Peyer's patch (tissue), 4 donors: ENCODE data around the gene TOX2. TPM values are rescaled to one million over a fixed set of nuclear protein-coding genes. Genes with fewer than 3 reads are reported as not detected.

Source experiments
- DNase-seq, 3 donors: peaks; one replicate each; pipeline ENCODE4 v3.0.0-alpha.2; 2017 to 2019
- H3K27ac ChIP-seq, 4 donors: fragments of 200-600 bp; sonication (generic); one replicate each; pipeline ENCODE4 v1.5.1; 2016 to 2019
- H3K27me3 ChIP-seq, 2 donors: fragments of 200-600 bp; sonication (generic); one replicate each; pipeline ENCODE4 v1.5.1; 2019
- H3K36me3 ChIP-seq, 3 donors: fragments of 200-600 bp; sonication (generic); one replicate each; pipeline ENCODE4 v1.5.1; 2016 to 2019
- H3K4me1 ChIP-seq, 4 donors: fragments of 200-600 bp; sonication (generic); one replicate each; pipeline ENCODE4 v1.5.1; 2016 to 2019
- H3K4me3 ChIP-seq, 4 donors: fragments of 200-600 bp; sonication (generic); 1 replicate in 3 of 4; 2 replicates in 1 of 4; pipeline ENCODE4 v1.5.1; 2016 to 2019; ENCODE audit warnings: mild to moderate bottlenecking in 1 of 4
- H3K9me3 ChIP-seq, 4 donors: fragments of 200-600 bp; sonication (generic); one replicate each; pipeline ENCODE4 v1.5.1; 2016 to 2019; ENCODE audit warnings: mild to moderate bottlenecking in 1 of 4
- POLR2A ChIP-seq, 2 donors: fragments of 450-650 bp; IDR thresholded peaks; one replicate each; pipeline ENCODE4 v1.5.1; 2017; ENCODE audit warnings: antibody characterized with exemption in 2 of 2, mild to moderate bottlenecking in 2 of 2, moderate library complexity in 2 of 2
- total RNA-seq, 4 donors: library from RNA; depleted of rRNA; stranded (reverse); fragments of >200 nt; gene quantifications; one replicate each; pipeline ENCODE4 v1.1.0, GENCODE V29; 2016
- TF ChIP-seq, protein P1 (sequence below), 6 experiments: fragments of 450-650 bp in 4 of 6; fragments of 200-600 bp in 2 of 6; sonication (generic) in 1 of 6; IDR thresholded peaks; one replicate each; pipeline ENCODE4 v1.5.1; 2017 to 2019; ENCODE audit warnings: antibody characterized with exemption in 6 of 6, mild to moderate bottlenecking in 3 of 6, moderate library complexity in 1 of 6

Gene TOX2
- total RNA-seq, 4 donors from 2014 or later = 1.9 to 5.8 (median 2.0) TPM

- Histone ChIP-seq H3K9me3 (no peaks in the 10 kb centered on the region), H3K36me3 (no peaks in the 10 kb centered on the region), H3K4me3 (no peak overlapping the region), H3K4me1 (peaks cover 0 to 18% (median 13%) of the 10 kb centered on the region in 4 donors), H3K27me3 (no peaks in the 10 kb centered on the region), H3K27ac (no peak overlapping the region)
- DNase-seq = peak in 1 of 3 donors; percentile 46
- TF ChIP-seq, protein P1, sequence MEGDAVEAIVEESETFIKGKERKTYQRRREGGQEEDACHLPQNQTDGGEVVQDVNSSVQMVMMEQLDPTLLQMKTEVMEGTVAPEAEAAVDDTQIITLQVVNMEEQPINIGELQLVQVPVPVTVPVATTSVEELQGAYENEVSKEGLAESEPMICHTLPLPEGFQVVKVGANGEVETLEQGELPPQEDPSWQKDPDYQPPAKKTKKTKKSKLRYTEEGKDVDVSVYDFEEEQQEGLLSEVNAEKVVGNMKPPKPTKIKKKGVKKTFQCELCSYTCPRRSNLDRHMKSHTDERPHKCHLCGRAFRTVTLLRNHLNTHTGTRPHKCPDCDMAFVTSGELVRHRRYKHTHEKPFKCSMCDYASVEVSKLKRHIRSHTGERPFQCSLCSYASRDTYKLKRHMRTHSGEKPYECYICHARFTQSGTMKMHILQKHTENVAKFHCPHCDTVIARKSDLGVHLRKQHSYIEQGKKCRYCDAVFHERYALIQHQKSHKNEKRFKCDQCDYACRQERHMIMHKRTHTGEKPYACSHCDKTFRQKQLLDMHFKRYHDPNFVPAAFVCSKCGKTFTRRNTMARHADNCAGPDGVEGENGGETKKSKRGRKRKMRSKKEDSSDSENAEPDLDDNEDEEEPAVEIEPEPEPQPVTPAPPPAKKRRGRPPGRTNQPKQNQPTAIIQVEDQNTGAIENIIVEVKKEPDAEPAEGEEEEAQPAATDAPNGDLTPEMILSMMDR (IDR thresholded peaks at IDR 0.05) = no peak
- no peak for TF ChIP-seq POLR2A (IDR thresholded peaks at IDR 0.05)
Observed at GRCh38 chr20:43963233-43963632, 48.6 kb downstream of the TOX2 start.

DNA sequence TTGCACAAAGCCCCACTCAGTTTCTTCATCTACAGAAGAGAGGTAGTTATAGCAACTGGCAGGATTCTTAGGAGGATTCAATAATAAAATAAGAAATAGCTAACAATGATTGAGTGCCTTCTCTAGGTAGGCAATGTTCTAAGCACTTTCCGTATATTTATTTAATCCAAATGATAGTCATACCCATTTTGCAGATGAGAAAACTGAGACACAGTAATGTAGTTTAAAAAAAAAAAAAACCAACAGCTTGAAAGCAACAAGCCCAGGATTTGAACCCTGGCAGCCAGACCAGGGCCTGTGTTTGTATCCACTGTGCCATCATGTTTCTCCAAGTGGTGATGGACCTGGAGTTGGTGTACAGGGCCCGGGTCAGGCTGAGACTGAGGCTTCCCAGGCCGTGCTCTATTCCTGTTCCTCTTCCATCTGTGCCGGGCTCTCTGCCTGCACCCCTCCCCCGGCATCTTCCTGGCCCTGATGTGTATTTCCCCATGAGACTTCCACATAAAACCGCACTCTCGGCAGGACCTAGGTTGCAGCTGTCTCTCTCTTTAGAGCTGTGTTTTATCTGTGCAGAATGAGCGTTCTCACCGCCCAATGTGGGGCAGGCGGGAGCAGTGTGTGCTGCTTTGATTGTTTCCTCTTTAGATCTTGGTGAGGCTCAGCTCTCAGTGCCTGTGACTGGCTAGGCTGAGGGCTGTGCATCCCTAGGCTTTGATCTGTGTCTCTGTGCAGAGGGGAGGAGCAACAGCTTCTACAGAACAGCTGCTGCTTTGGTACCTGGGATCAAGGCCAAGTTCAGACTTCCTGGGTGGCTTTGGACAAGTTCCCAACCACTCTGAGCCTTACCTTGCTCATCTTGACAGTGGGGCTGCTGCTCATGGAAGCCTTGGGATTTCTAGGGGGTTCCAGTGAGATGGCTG lies 49.5 kb downstream of the TOX2 start:
- Histone ChIP-seq H3K27me3 (no peaks in the 10 kb centered on the region), H3K4me3 (no peak overlapping the region), H3K4me1 (peaks cover 0 to 10% (median 7%) of the 10 kb centered on the region in 4 donors), H3K27ac (no peak overlapping the region), H3K36me3 (no peaks in the 10 kb centered on the region), H3K9me3 (no peaks in the 10 kb centered on the region)
- TF ChIP-seq, protein P1 (IDR thresholded peaks at IDR 0.05) = no peak
- TF ChIP-seq POLR2A (IDR thresholded peaks at IDR 0.05) = no peak
- DNase-seq = peak in 2 of 3 donors; percentile 42 to 57

GRCh38 chr20:43968341-43969000 lies 53.8 kb downstream of the TOX2 start:
- DNase-seq = no peak
- Histone ChIP-seq H3K36me3 (no peaks in the 10 kb centered on the region), H3K4me3 (no peak overlapping the region), H3K27me3 (no peaks in the 10 kb centered on the region), H3K4me1 (no peaks in the 10 kb centered on the region), H3K27ac (no peak overlapping the region), H3K9me3 (no peaks in the 10 kb centered on the region)
- TF ChIP-seq, protein P1 (IDR thresholded peaks at IDR 0.05) = no peak
- TF ChIP-seq POLR2A (IDR thresholded peaks at IDR 0.05) = no peak

DNA sequence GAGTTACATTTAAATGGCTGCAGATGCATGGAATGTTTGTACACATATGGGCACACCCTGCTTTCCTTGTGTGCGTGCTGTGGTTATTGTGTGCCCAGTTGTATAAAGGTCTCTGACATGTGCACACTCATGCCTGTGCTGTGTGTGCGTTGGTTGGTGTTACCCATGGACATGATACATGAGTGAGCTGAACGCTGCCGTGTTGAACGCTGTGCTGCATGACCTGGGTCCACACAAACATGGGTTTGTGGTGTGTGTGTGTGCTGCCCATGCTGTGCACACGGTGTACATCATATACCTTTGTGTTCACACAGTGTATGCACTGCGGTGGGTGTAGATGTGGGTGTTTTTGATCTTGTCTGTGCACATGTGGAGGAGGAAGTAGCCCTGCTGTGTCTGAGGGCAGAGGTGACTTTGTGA lies 54.4 kb downstream of the TOX2 start:
- H3K27me3 ChIP-seq = no peaks in the 10 kb centered on the region
- H3K9me3 ChIP-seq = no peaks in the 10 kb centered on the region
- no peak for TF ChIP-seq POLR2A (IDR thresholded peaks at IDR 0.05)
- TF ChIP-seq, protein P1 (IDR thresholded peaks at IDR 0.05) = no peak
- no peak overlapping the region for H3K4me3 ChIP-seq
- H3K4me1 ChIP-seq = no peaks in the 10 kb centered on the region
- DNase-seq = peak in 1 of 3 donors; percentile 36
- H3K27ac ChIP-seq = no peak overlapping the region
- H3K36me3 ChIP-seq = no peaks in the 10 kb centered on the region

DNA sequence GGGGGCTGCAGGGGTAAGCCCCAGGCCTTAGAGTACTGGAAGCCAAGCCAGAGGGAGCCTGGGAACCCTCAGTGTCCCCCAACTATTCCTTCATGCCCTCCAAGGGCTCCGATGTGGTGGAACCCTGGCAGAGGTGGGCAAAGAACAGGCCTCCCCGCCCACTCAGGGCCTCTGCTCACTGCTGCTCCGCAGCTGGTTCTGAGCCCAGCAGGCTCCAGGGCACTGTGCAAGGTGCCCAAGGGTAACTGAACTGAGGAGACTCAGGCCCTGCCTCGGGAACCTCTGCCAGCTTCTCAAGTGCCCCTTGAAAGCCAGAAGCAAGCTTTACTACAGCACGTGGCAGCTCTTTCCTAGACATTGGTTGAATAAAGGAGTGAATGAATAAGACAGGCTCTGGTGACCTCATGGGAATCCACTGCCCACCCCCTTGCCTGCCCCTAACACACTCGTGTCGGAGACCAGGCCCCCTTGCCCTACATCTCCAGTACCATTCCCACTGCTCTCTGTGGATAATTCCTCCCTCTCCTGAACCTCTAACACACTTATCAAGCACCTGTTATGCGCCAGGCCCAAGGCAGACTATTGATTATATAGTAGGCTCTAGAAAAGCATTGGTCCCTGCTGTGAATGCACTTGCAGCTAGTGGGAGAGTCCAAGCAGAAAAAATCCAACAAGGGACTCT lies 55.0 kb downstream of the TOX2 start:
- DNase-seq = peak in 1 of 3 donors; percentile 40
- Histone ChIP-seq H3K27ac (no peak overlapping the region), H3K27me3 (no peaks in the 10 kb centered on the region), H3K9me3 (no peaks in the 10 kb centered on the region), H3K4me1 (no peaks in the 10 kb centered on the region), H3K36me3 (no peaks in the 10 kb centered on the region), H3K4me3 (no peak overlapping the region)
- no peak for TF ChIP-seq POLR2A (IDR thresholded peaks at IDR 0.05)
- TF ChIP-seq, protein P1 (IDR thresholded peaks at IDR 0.05) = no peak
